PC-9 (cell line): ENCODE data around the gene CCDC85C. TPM values are rescaled to one million over a fixed set of nuclear protein-coding genes. Genes with fewer than 3 reads are reported as not detected.
A peak's percentile ranks its signal among the peaks of the same experiment; 100 is the strongest.

Experiments
- BruUV-seq: library from RNA; stranded (reverse); fragments of 400-500 nt; replicated peaks from 2 replicates; lab custom pipeline; 2021; lab: Mats Ljungman, UMichigan
- CTCF ChIA-PET: fragments of 300-600 bp; sonication (Branson Sonifier 250); formaldehyde crosslinking; loops from one replicate; lab custom pipeline; 2022; ENCODE audit warnings: antibody characterized with exemption; lab: Charles Lee
- POLR2A ChIA-PET: fragments of 300-600 bp; sonication (Branson Sonifier 250); formaldehyde crosslinking; loops from one replicate; lab custom pipeline; 2022; ENCODE audit warnings: antibody characterized with exemption; ENCODE audit not compliant: unreplicated experiment; lab: Charles Lee
- DNase-seq, 2 experiments: peaks; one replicate each; pipeline versions ENCODE4 v3.0.0 to v3.0.0-alpha.2; 2015 to 2022; ENCODE audit warnings: mixed read lengths in 1 of 2
- H2AFZ ChIP-seq: fragments of 200-600 bp; sonication (generic); 2 replicates; pipeline ENCODE4 v1.8.1; 2017; ENCODE audit warnings: antibody characterized with exemption
- H3F3A ChIP-seq: fragments of 200-600 bp; sonication (generic); 2 replicates; pipeline ENCODE4 v1.8.1; 2017; ENCODE audit warnings: antibody characterized with exemption, mild to moderate bottlenecking, low read depth; ENCODE audit not compliant: insufficient read depth
- H3K27ac ChIP-seq: fragments of 200-600 bp; sonication (generic); 2 replicates; pipeline ENCODE4 v1.6.1; 2016; ENCODE audit warnings: mixed run types
- H3K27me3 ChIP-seq: fragments of 200-600 bp; sonication (generic); 2 replicates; pipeline ENCODE4 v1.6.1; 2016; ENCODE audit warnings: low read depth, mixed run types; ENCODE audit not compliant: insufficient read depth
- H3K36me3 ChIP-seq: fragments of 200-600 bp; sonication (generic); 2 replicates; pipeline ENCODE4 v1.6.1; 2016; ENCODE audit warnings: low read depth, mixed run types
- H3K4me1 ChIP-seq: fragments of 200-600 bp; sonication (generic); replicated peaks from 2 replicates; pipeline ENCODE4 v1.6.1; 2016; ENCODE audit warnings: mixed run types; ENCODE audit not compliant: insufficient read depth
- H3K4me2 ChIP-seq: fragments of 200-600 bp; sonication (generic); 2 replicates; pipeline ENCODE4 v1.6.1; 2017; ENCODE audit warnings: mixed run types
- H3K4me3 ChIP-seq: fragments of 200-600 bp; sonication (generic); 2 replicates; pipeline ENCODE4 v1.6.1; 2016; ENCODE audit warnings: mixed run types
- H3K79me2 ChIP-seq: fragments of 200-600 bp; sonication (generic); 2 replicates; pipeline ENCODE4 v1.6.1; 2017; ENCODE audit warnings: low read depth, mixed run types
- H3K9me2 ChIP-seq: fragments of 200-600 bp; sonication (generic); 2 replicates; pipeline ENCODE4 v1.8.1; 2017; ENCODE audit warnings: mild to moderate bottlenecking; ENCODE audit not compliant: insufficient read depth
- H3K9me3 ChIP-seq: fragments of 200-600 bp; sonication (generic); 2 replicates; pipeline ENCODE4 v1.8.1; 2016; ENCODE audit warnings: low read depth; ENCODE audit not compliant: insufficient read depth
- H4K20me1 ChIP-seq: fragments of 200-600 bp; sonication (generic); 2 replicates; pipeline ENCODE4 v1.8.1; 2017; ENCODE audit not compliant: insufficient read depth
- CTCF ChIP-seq: fragments of 200-600 bp; sonication (generic); conservative IDR thresholded peaks from 2 replicates; pipeline ENCODE4 v1.6.1; 2017; ENCODE audit warnings: mixed run types, antibody characterized with exemption, mild to moderate bottlenecking, moderate library complexity
- EZH2 ChIP-seq: fragments of 200-600 bp; sonication (generic); IDR thresholded peaks from 2 replicates; pipeline ENCODE4 v1.8.0; 2017; ENCODE audit warnings: antibody characterized with exemption, low read depth
- intact Hi-C: fragments of 100-400 bp; cut with micrococcal nuclease; formaldehyde crosslinking; loops from one replicate; pipeline ENCODE4 v1.10.0; 2022; ENCODE audit not compliant: unreplicated experiment
- total RNA-seq: library from RNA; stranded (reverse); gene quantifications from 2 replicates; pipeline ENCODE4 v1.2.3, GENCODE V29; 2021

The CCDC85C gene
- total RNA-seq, 1 experiment from 2014 or later = 21.2 TPM

GRCh38 chr14:99573436-99574098 lies 30.4 kb downstream of the CCDC85C start:
- H3K79me2 ChIP-seq = peaks cover 39% of the 10 kb centered on the region
- H3K9me3 ChIP-seq = no peaks in the 10 kb centered on the region
- H3K4me1 ChIP-seq = peaks cover 44% of the 10 kb centered on the region
- intact Hi-C loops = loop anchor here (1.0 to 2.0 kb wide), 2 partner anchors 12 to 31 kb away; partner anchors contain the start of gene CCDC85C
- TF ChIP-seq CTCF (no peak), EZH2 (no peak)
- no TSS peak for BruUV-seq
- no peaks in the 10 kb centered on the region for H3K27me3 ChIP-seq
- POLR2A ChIA-PET = interaction anchor here (0.5 kb wide), 2 partner anchors 35 to 55 kb away, joined by 4 to 7 read pairs; no protein-coding TSS in a partner anchor
- H3K4me2 ChIP-seq = peak overlapping the region; percentile 73
- no peak overlapping the region for H3K4me3 ChIP-seq
- no peak for DNase-seq
- no peak overlapping the region for H2AFZ ChIP-seq
- no peaks in the 10 kb centered on the region for H4K20me1 ChIP-seq
- no peaks in the 10 kb centered on the region for H3K36me3 ChIP-seq
- peaks cover 15% of the 10 kb centered on the region; the same call in 1 of the 2 replicates for H3F3A ChIP-seq
- H3K27ac ChIP-seq = peak overlapping the region; percentile 57; the same call in 1 of the 2 replicates
- CTCF ChIA-PET = no interaction called here
- H3K9me2 ChIP-seq = no peaks in the 10 kb centered on the region

GRCh38 chr14:99573000-99573330 lies 31.0 kb downstream of the CCDC85C start:
- no peak for DNase-seq
- no peaks in the 10 kb centered on the region for H3K9me3 ChIP-seq
- ChIA-PET POLR2A (interaction anchor here (0.6 kb wide), 1 partner anchor 32 kb away, joined by 3 read pairs; no protein-coding TSS in a partner anchor), CTCF (no interaction called here)
- no peak overlapping the region for H2AFZ ChIP-seq
- H3K4me1 ChIP-seq = peaks cover 38% of the 10 kb centered on the region
- no peaks in the 10 kb centered on the region for H3K9me2 ChIP-seq
- no peaks in the 10 kb centered on the region for H4K20me1 ChIP-seq
- no peaks in the 10 kb centered on the region for H3K27me3 ChIP-seq
- H3F3A ChIP-seq = peaks cover 15% of the 10 kb centered on the region; the same call in 1 of the 2 replicates
- no peak overlapping the region for H3K27ac ChIP-seq
- BruUV-seq = no TSS peak
- TF ChIP-seq EZH2 = no peak
- TF ChIP-seq CTCF = no peak
- no peak overlapping the region for H3K4me2 ChIP-seq
- intact Hi-C loops = no loop called here
- peaks cover 33% of the 10 kb centered on the region for H3K79me2 ChIP-seq
- no peaks in the 10 kb centered on the region for H3K36me3 ChIP-seq
- no peak overlapping the region for H3K4me3 ChIP-seq

GRCh38 chr14:99572173-99572999 lies 31.6 kb downstream of the CCDC85C start:
- no TSS peak for BruUV-seq
- Histone ChIP-seq H3F3A (peaks cover 15% of the 10 kb centered on the region; the same call in 1 of the 2 replicates), H3K79me2 (peaks cover 27% of the 10 kb centered on the region; the same call in 1 of the 2 replicates), H3K36me3 (no peaks in the 10 kb centered on the region), H2AFZ (no peak overlapping the region), H3K27me3 (no peaks in the 10 kb centered on the region), H4K20me1 (no peaks in the 10 kb centered on the region), H3K4me1 (peaks cover 38% of the 10 kb centered on the region), H3K9me2 (no peaks in the 10 kb centered on the region), H3K4me3 (no peak overlapping the region), H3K27ac (no peak overlapping the region), H3K4me2 (no peak overlapping the region), H3K9me3 (no peaks in the 10 kb centered on the region)
- ChIA-PET CTCF (no interaction called here), POLR2A (interaction anchor here (0.6 kb wide), 1 partner anchor 33 kb away, joined by 3 read pairs; no protein-coding TSS in a partner anchor)
- TF ChIP-seq CTCF = no peak
- no peak for TF ChIP-seq EZH2
- DNase-seq = no peak
- intact Hi-C loops = no loop called here
